MM.1S (cell line): ENCODE data around the gene OSTN.
A peak's percentile ranks its signal among the peaks of the same experiment; 100 is the strongest.

Experiments
- DNase-seq: peaks from one replicate; pipeline ENCODE4 v3.0.0-alpha.2; 2015
- H2AFZ ChIP-seq: fragments of 300-600 bp; sonication (generic); 2 replicates; pipeline ENCODE4 v1.6.0; 2016; ENCODE audit warnings: antibody characterized with exemption, low read length
- H3F3A ChIP-seq: fragments of 300-600 bp; sonication (generic); 2 replicates; pipeline ENCODE4 v1.6.1; 2016; ENCODE audit warnings: mild to moderate bottlenecking, antibody characterized with exemption, low read length, moderate library complexity, mixed read lengths; ENCODE audit not compliant: insufficient read depth
- H3K27ac ChIP-seq: fragments of 300-600 bp; sonication (generic); 2 replicates; pipeline ENCODE4 v1.5.1; 2016; ENCODE audit warnings: mild to moderate bottlenecking, low read length
- H3K27me3 ChIP-seq: fragments of 300-600 bp; sonication (generic); replicated peaks from 2 replicates; pipeline ENCODE4 v1.6.0; 2016; ENCODE audit warnings: low read length; ENCODE audit not compliant: insufficient read depth
- H3K36me3 ChIP-seq: fragments of 300-600 bp; sonication (generic); replicated peaks from 2 replicates; pipeline ENCODE4 v1.6.1; 2016; ENCODE audit warnings: mild to moderate bottlenecking, low read length, mixed read lengths; ENCODE audit not compliant: insufficient read depth
- H3K4me1 ChIP-seq: fragments of 300-600 bp; sonication (generic); 2 replicates; pipeline ENCODE4 v1.6.1; 2016; ENCODE audit warnings: low read length, mixed read lengths
- H3K4me2 ChIP-seq: fragments of 300-600 bp; sonication (generic); 2 replicates; pipeline ENCODE4 v1.6.0; 2016; ENCODE audit warnings: low read depth, low read length
- H3K4me3 ChIP-seq: fragments of 300-600 bp; sonication (generic); 2 replicates; pipeline ENCODE4 v1.5.1; 2016; ENCODE audit warnings: low read length, mixed read lengths
- H3K79me2 ChIP-seq: fragments of 300-600 bp; sonication (generic); 2 replicates; pipeline ENCODE4 v1.6.1; 2016; ENCODE audit warnings: mixed run types, low read length, mixed read lengths
- H3K9ac ChIP-seq: fragments of 300-600 bp; sonication (generic); 2 replicates; pipeline ENCODE4 v1.6.1; 2016; ENCODE audit warnings: low read length, mixed read lengths
- H3K9me2 ChIP-seq: fragments of 300-600 bp; sonication (generic); replicated peaks from 2 replicates; pipeline ENCODE4 v1.6.1; 2016; ENCODE audit warnings: mild to moderate bottlenecking, low read length, mixed read lengths; ENCODE audit not compliant: insufficient read depth
- H3K9me3 ChIP-seq: fragments of 300-600 bp; sonication (generic); replicated peaks from 2 replicates; pipeline ENCODE4 v1.6.1; 2016; ENCODE audit warnings: mild to moderate bottlenecking, low read length, mixed read lengths; ENCODE audit not compliant: insufficient read depth
- H4K20me1 ChIP-seq: fragments of 300-600 bp; sonication (generic); 2 replicates; pipeline ENCODE4 v1.6.1; 2016; ENCODE audit warnings: mild to moderate bottlenecking, low read length, moderate library complexity, mixed read lengths; ENCODE audit not compliant: insufficient read depth
- CTCF ChIP-seq: fragments of 300-600 bp; sonication (generic); IDR thresholded peaks from 2 replicates; pipeline ENCODE4 v1.5.1; 2016; ENCODE audit warnings: antibody characterized with exemption, low read length, mixed read lengths
- EZH2 ChIP-seq: fragments of 300-600 bp; sonication (generic); optimal IDR thresholded peaks from 2 replicates; pipeline ENCODE3; 2017; ENCODE audit warnings: low read depth, mild to moderate bottlenecking, antibody characterized with exemption, low read length, mixed read lengths
- EZH2phosphoT487 ChIP-seq: fragments of 300-600 bp; sonication (generic); IDR thresholded peaks from 2 replicates; pipeline ENCODE4 v1.6.1; 2018; ENCODE audit warnings: antibody characterized with exemption, low read length

OSTN gene

GRCh38 chr3:191227541-191227940, 28.5 kb downstream of the OSTN start:
- no peaks in the 10 kb centered on the region for H3K9me2 ChIP-seq
- no peaks in the 10 kb centered on the region for H3K9me3 ChIP-seq
- no peak overlapping the region for H2AFZ ChIP-seq

GRCh38 chr3:191234216-191234615, 35.2 kb downstream of the OSTN start:
- Histone ChIP-seq H3K4me1 (peaks cover 19% of the 10 kb centered on the region), H2AFZ (no peak overlapping the region), H3K27ac (no peak overlapping the region), H3K79me2 (no peaks in the 10 kb centered on the region), H3K36me3 (no peaks in the 10 kb centered on the region), H3K9me2 (no peaks in the 10 kb centered on the region), H3K27me3 (peaks cover 14% of the 10 kb centered on the region; the same call in 1 of the 2 replicates), H3K4me3 (no peak overlapping the region), H3K4me2 (peak overlapping the region; percentile 24), H3K9me3 (no peaks in the 10 kb centered on the region), H3F3A (peaks cover 17% of the 10 kb centered on the region), H3K9ac (no peak overlapping the region), H4K20me1 (no peaks in the 10 kb centered on the region)
- no peak for TF ChIP-seq CTCF
- no peak for TF ChIP-seq EZH2
- no peak for TF ChIP-seq EZH2phosphoT487
- peak; percentile 69 for DNase-seq

More at GRCh38 chr3:191227541-191227940, 28.5 kb downstream of the OSTN start:
- H3K4me3 ChIP-seq: no peak overlapping the region
- no peaks in the 10 kb centered on the region for H3F3A ChIP-seq
- no peak overlapping the region for H3K9ac ChIP-seq
- no peaks in the 10 kb centered on the region for H3K79me2 ChIP-seq
- H3K4me1 ChIP-seq: no peaks in the 10 kb centered on the region
- H3K27me3 ChIP-seq: no peaks in the 10 kb centered on the region
- no peak overlapping the region for H3K4me2 ChIP-seq
- H4K20me1 ChIP-seq: no peaks in the 10 kb centered on the region
- no peak for DNase-seq
- H3K27ac ChIP-seq: no peak overlapping the region
- no peaks in the 10 kb centered on the region for H3K36me3 ChIP-seq
- TF ChIP-seq EZH2phosphoT487: no peak
- TF ChIP-seq CTCF: no peak
- TF ChIP-seq EZH2: no peak

- Histone ChIP-seq H3K9me2 (no peaks in the 10 kb centered on the region), H3K27ac (no peak overlapping the region), H3K79me2 (no peaks in the 10 kb centered on the region), H3F3A (peaks cover 17% of the 10 kb centered on the region), H3K9me3 (no peaks in the 10 kb centered on the region), H2AFZ (no peak overlapping the region), H3K4me3 (no peak overlapping the region), H3K36me3 (no peaks in the 10 kb centered on the region), H3K27me3 (peaks cover 14% of the 10 kb centered on the region; the same call in 1 of the 2 replicates), H3K4me1 (peaks cover 19% of the 10 kb centered on the region), H3K9ac (no peak overlapping the region), H4K20me1 (no peaks in the 10 kb centered on the region), H3K4me2 (peak overlapping the region; percentile 16; the same call in 1 of the 2 replicates)
- DNase-seq: peak; percentile 90
- no peak for TF ChIP-seq EZH2
- no peak for TF ChIP-seq EZH2phosphoT487
These were observed 36.6 kb downstream of the OSTN start for GRCh38 chr3:191235331-191236314.
